ENCODE measurements around the gene CDKN3. TPM values are rescaled to one million over a fixed set of nuclear protein-coding genes. Genes with fewer than 3 reads are reported as not detected.
A peak's percentile ranks its signal among the peaks of the same experiment; 100 is the strongest.
"Not testable (repeated sequence)": the region's sequence is repeated elsewhere in the genome, so short reads cannot be mapped to it uniquely, and the experiment has no call there.

The CDKN3 gene
- total RNA-seq, 1 donor from 2014 or later = 10.3 TPM

- Mint-ChIP-seq H3K27ac (peak overlapping the region; percentile 89), H3K9me3 (no peaks in the 10 kb centered on the region), H3K27me3 (ENCODE audit: low read depth) (no peaks in the 10 kb centered on the region)
Observed at GRCh38 chr14:54440476-54440872, 43.7 kb downstream of the CDKN3 start.

GRCh38 chr14:54440873-54441868, 44.4 kb downstream of the CDKN3 start, which contains the start of gene CNIH1:
TSS of gene CNIH1 (minus strand) at chr14:54441374. CDS start at chr14:54441327, 47 bp downstream.
- no peaks in the 10 kb centered on the region for H3K27me3 Mint-ChIP-seq (ENCODE audit: low read depth)
- H3K9me3 Mint-ChIP-seq = no peaks in the 10 kb centered on the region
- peak; percentile 89 for TF ChIP-seq CTCF (IDR thresholded peaks at IDR 0.05; ENCODE audit: unreplicated experiment)
- peaks cover 54% of the 10 kb centered on the region for H3K4me1 Mint-ChIP-seq
- H3K36me3 Mint-ChIP-seq = no peaks in the 10 kb centered on the region
- peak within 1 kb of the TSS; percentile 76 for H3K4me3 Mint-ChIP-seq
- DNase-seq (ENCODE audit: low spot score in 2 of 2, unreplicated experiment in 2 of 2) = peak; percentile 92 to 98
- peak within 1 kb of the TSS; percentile 89 for H3K27ac Mint-ChIP-seq

More at GRCh38 chr14:54440476-54440872, 43.7 kb downstream of the CDKN3 start:
- H3K4me3 Mint-ChIP-seq = peak overlapping the region; percentile 76
- H3K4me1 Mint-ChIP-seq = peaks cover 53% of the 10 kb centered on the region
- TF ChIP-seq CTCF (IDR thresholded peaks at IDR 0.05; ENCODE audit: unreplicated experiment) = no peak
- H3K36me3 Mint-ChIP-seq = peaks cover 6% of the 10 kb centered on the region
- DNase-seq (ENCODE audit: low spot score in 2 of 2, unreplicated experiment in 2 of 2) = no peak

- H3K9me3 Mint-ChIP-seq; H3K36me3 Mint-ChIP-seq; DNase-seq (ENCODE audit: low spot score in 2 of 2, unreplicated experiment in 2 of 2); H3K27ac Mint-ChIP-seq; H3K4me3 Mint-ChIP-seq; H3K27me3 Mint-ChIP-seq (ENCODE audit: low read depth): not testable (repeated sequence)
- H3K4me1 Mint-ChIP-seq = peaks cover 56% of the 10 kb centered on the region
Observed at GRCh38 chr14:54442961-54443360, 46.2 kb downstream of the CDKN3 start.

- H3K27me3 Mint-ChIP-seq (ENCODE audit: low read depth) = peaks cover 3% of the 10 kb centered on the region
- H3K27ac Mint-ChIP-seq = no peak overlapping the region
- H3K4me1 Mint-ChIP-seq = peaks cover 50% of the 10 kb centered on the region
- DNase-seq (ENCODE audit: low spot score in 2 of 2, unreplicated experiment in 2 of 2) = no peak
- H3K36me3 Mint-ChIP-seq = no peaks in the 10 kb centered on the region
- TF ChIP-seq CTCF (IDR thresholded peaks at IDR 0.05; ENCODE audit: unreplicated experiment) = no peak
- H3K4me3 Mint-ChIP-seq = no peak overlapping the region
- H3K9me3 Mint-ChIP-seq = no peaks in the 10 kb centered on the region
Observed at GRCh38 chr14:54443981-54444380, 47.2 kb downstream of the CDKN3 start.

- Mint-ChIP-seq H3K27me3 (ENCODE audit: low read depth) (peaks cover 5% of the 10 kb centered on the region), H3K4me3 (no peak overlapping the region), H3K4me1 (peaks cover 46% of the 10 kb centered on the region), H3K9me3 (no peaks in the 10 kb centered on the region), H3K36me3 (no peaks in the 10 kb centered on the region), H3K27ac (peak overlapping the region; percentile 10)
- DNase-seq (ENCODE audit: low spot score in 2 of 2, unreplicated experiment in 2 of 2) = no peak
- no peak for TF ChIP-seq CTCF (IDR thresholded peaks at IDR 0.05; ENCODE audit: unreplicated experiment)
Observed at GRCh38 chr14:54444681-54445080, 47.9 kb downstream of the CDKN3 start.

- no peaks in the 10 kb centered on the region for H3K9me3 Mint-ChIP-seq
- no peaks in the 10 kb centered on the region for H3K36me3 Mint-ChIP-seq
- H3K27me3 Mint-ChIP-seq (ENCODE audit: low read depth) = peaks cover 5% of the 10 kb centered on the region
- H3K4me1 Mint-ChIP-seq = peaks cover 40% of the 10 kb centered on the region
- H3K27ac Mint-ChIP-seq = peak overlapping the region; percentile 94
- no peak for TF ChIP-seq CTCF (IDR thresholded peaks at IDR 0.05; ENCODE audit: unreplicated experiment)
- peak; percentile 36 to 56 for DNase-seq (ENCODE audit: low spot score in 2 of 2, unreplicated experiment in 2 of 2)
- H3K4me3 Mint-ChIP-seq = no peak overlapping the region
Observed at GRCh38 chr14:54446161-54446693, 49.4 kb downstream of the CDKN3 start.

All from mesothelial cell of epicardium (in vitro differentiated cells).